Gastrocnemius medialis (tissue), 4 donors: Measurements from ENCODE around the gene ELMO1.

Experiments
- POLR2A ChIP-seq, 2 donors: fragments of 450-650 bp; IDR thresholded peaks; one replicate each; pipeline ENCODE4 v1.6.1; 2017; ENCODE audit warnings: antibody characterized with exemption in 2 of 2, mild to moderate bottlenecking in 2 of 2, moderate library complexity in 2 of 2
- TF ChIP-seq, protein P1 (sequence below), 5 experiments: fragments of 450-650 bp in 3 of 5; fragments of 200-600 bp in 2 of 5; sonication (generic) in 2 of 5; IDR thresholded peaks in 4 of 5; conservative IDR thresholded peaks in 1 of 5; 1 replicate in 4 of 5; 2 replicates in 1 of 5; pipeline ENCODE4 v1.5.1; 2016 to 2019; ENCODE audit warnings: antibody characterized with exemption in 5 of 5, mild to moderate bottlenecking in 3 of 5, moderate library complexity in 3 of 5

DNA sequence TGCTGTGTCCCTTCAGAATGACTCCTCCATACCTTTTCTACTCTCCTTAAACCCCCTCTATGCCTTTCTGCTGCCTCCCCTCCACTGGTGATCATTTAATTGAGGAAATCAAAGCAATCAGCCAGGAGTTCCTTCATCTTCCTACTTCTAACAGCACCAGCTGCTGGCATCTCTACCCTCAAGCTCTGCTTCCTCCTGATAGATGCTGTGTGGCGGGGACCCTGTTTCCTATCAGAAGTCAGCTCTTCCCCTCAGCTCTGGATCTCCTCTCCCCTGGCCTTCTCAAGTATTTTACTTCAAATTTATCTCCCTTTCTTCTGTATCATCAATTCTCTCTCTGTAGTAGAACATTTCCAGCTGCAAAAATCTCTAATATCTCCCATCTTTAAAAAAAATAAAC, 183.7 kb downstream of the ELMO1 start:
- no peak for TF ChIP-seq POLR2A (IDR thresholded peaks at IDR 0.05)
- TF ChIP-seq, protein P1, sequence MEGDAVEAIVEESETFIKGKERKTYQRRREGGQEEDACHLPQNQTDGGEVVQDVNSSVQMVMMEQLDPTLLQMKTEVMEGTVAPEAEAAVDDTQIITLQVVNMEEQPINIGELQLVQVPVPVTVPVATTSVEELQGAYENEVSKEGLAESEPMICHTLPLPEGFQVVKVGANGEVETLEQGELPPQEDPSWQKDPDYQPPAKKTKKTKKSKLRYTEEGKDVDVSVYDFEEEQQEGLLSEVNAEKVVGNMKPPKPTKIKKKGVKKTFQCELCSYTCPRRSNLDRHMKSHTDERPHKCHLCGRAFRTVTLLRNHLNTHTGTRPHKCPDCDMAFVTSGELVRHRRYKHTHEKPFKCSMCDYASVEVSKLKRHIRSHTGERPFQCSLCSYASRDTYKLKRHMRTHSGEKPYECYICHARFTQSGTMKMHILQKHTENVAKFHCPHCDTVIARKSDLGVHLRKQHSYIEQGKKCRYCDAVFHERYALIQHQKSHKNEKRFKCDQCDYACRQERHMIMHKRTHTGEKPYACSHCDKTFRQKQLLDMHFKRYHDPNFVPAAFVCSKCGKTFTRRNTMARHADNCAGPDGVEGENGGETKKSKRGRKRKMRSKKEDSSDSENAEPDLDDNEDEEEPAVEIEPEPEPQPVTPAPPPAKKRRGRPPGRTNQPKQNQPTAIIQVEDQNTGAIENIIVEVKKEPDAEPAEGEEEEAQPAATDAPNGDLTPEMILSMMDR (IDR thresholded peaks at IDR 0.05 in 4 of 5, conservative IDR thresholded peaks at IDR 0.05 in 1 of 5), result no peak
